Measurements from ENCODE around the gene GBF1.
A peak's percentile ranks its signal among the peaks of the same experiment; 100 is the strongest.

The GBF1 gene

GRCh38 chr10:102401342-102401654 lies 156.0 kb downstream of the GBF1 start:
- intact Hi-C loops (cut with DNase I) = no loop called here
- no peak for DNase-seq

GRCh38 chr10:102401735-102402511 lies 156.6 kb downstream of the GBF1 start:
- DNase-seq = no peak
- intact Hi-C loops (cut with DNase I) = no loop called here

GRCh38 chr10:102402512-102402896 lies 157.2 kb downstream of the GBF1 start:
- intact Hi-C loops (cut with DNase I) = no loop called here
- DNase-seq = no peak

- DNase-seq = peak in 1 of 10 donors; percentile 69
- intact Hi-C loops (cut with DNase I) = no loop called here
These were observed 157.8 kb downstream of the GBF1 start for GRCh38 chr10:102403115-102403514.

GRCh38 chr10:102404361-102405107 lies 159.2 kb downstream of the GBF1 start:
- peak in 1 of 10 donors; percentile 76 for DNase-seq
- intact Hi-C loops (cut with DNase I) = no loop called here

- DNase-seq = peak in 2 of 10 donors; percentile 77 to 79
- intact Hi-C loops (cut with DNase I) = no loop called here
These were observed 159.8 kb downstream of the GBF1 start for GRCh38 chr10:102405108-102405571.

GRCh38 chr10:102405632-102406031 lies 160.3 kb downstream of the GBF1 start:
- intact Hi-C loops (cut with DNase I) = no loop called here
- DNase-seq = peak in 2 of 10 donors; percentile 29 to 57

GRCh38 chr10:102406815-102407214 lies 161.5 kb downstream of the GBF1 start:
- intact Hi-C loops (cut with DNase I) = no loop called here

GRCh38 chr10:102407425-102408130 lies 162.2 kb downstream of the GBF1 start:
- intact Hi-C loops (cut with DNase I) = no loop called here
- DNase-seq = peak in 3 of 10 donors; percentile 19 to 56 (median 51)

More at GRCh38 chr10:102406815-102407214, 161.5 kb downstream of the GBF1 start:
- peak in 2 of 10 donors; percentile 12 to 14 for DNase-seq

GRCh38 chr10:102408131-102408727 lies 162.9 kb downstream of the GBF1 start:
- DNase-seq = peak in 6 of 10 donors; percentile 45 to 94 (median 78)
- intact Hi-C loops (cut with DNase I) = no loop called here

- DNase-seq = peak in 9 of 10 donors; percentile 58 to 97 (median 82)
- intact Hi-C loops (cut with DNase I) = no loop called here
These were observed 163.6 kb downstream of the GBF1 start for GRCh38 chr10:102408728-102409603.

- DNase-seq = peak in 2 of 10 donors; percentile 66 to 81
- intact Hi-C loops (cut with DNase I) = no loop called here
These were observed 164.5 kb downstream of the GBF1 start for GRCh38 chr10:102409604-102410428.

GRCh38 chr10:102410429-102411073 lies 165.2 kb downstream of the GBF1 start:
- intact Hi-C loops (cut with DNase I) = no loop called here
- DNase-seq = peak in 9 of 10 donors; percentile 48 to 94 (median 71)

- DNase-seq = peak in 2 of 10 donors; percentile 41 to 59
These were observed 166.3 kb downstream of the GBF1 start for GRCh38 chr10:102411341-102412255.

GRCh38 chr10:102412293-102412692 lies 167.0 kb downstream of the GBF1 start:
- DNase-seq = peak in 2 of 10 donors; percentile 35 to 57
- intact Hi-C loops (cut with DNase I) = no loop called here

More at GRCh38 chr10:102411341-102412255, 166.3 kb downstream of the GBF1 start:
- intact Hi-C loops (cut with DNase I) = no loop called here

GRCh38 chr10:102413053-102413705 lies 167.8 kb downstream of the GBF1 start:
- DNase-seq = peak in 4 of 10 donors; percentile 47 to 92 (median 89)
- intact Hi-C loops (cut with DNase I) = no loop called here

All from posterior cingulate gyrus (tissue), 11 donors.